ENCODE data around the gene PPFIBP2. TPM values are rescaled to one million over a fixed set of nuclear protein-coding genes. Genes with fewer than 3 reads are reported as not detected.

The PPFIBP2 gene
- total RNA-seq, 1 experiment from 2014 or later, result 13.9 TPM

DNA sequence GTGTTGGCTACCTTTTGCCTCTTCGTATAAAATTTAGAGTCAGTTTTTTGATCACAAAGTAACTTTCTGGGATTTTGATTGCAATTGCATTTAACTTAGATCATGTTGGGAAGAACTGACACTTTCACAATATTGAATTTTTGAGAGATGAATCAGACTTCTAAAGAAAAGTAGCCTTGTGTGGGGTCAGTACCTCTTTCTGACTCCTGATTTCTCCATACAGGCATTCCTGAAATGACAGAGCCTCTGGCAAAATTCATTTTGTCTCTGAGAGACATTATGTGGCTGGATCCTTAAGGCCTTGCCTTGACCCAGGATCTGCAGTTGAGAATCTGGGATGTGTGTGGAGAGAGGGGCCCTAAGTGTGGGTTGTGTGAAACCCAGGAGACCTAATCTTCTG is 37.8 kb downstream of the PPFIBP2 start:
- ChIA-PET POLR2A (ENCODE audit: unreplicated experiment) (no interaction called here), CTCF (no interaction called here)
- peak in 1 of 2 experiments; percentile 77 for DNase-seq
- Histone ChIP-seq H3K9me3 (ENCODE audit: insufficient read depth, low read depth) (no peaks in the 10 kb centered on the region), H3K9me2 (ENCODE audit: insufficient read depth) (no peaks in the 10 kb centered on the region), H3K79me2 (ENCODE audit: low read depth) (no peaks in the 10 kb centered on the region), H3K27me3 (ENCODE audit: insufficient read depth, low read depth) (no peaks in the 10 kb centered on the region), H3K4me1 (replicated peaks; ENCODE audit: insufficient read depth) (peaks cover 11% of the 10 kb centered on the region), H3F3A (ENCODE audit: insufficient read depth, low read depth) (no peaks in the 10 kb centered on the region), H3K36me3 (ENCODE audit: low read depth) (no peaks in the 10 kb centered on the region), H3K4me2 (peak overlapping the region; percentile 32), H2AFZ (no peak overlapping the region), H3K27ac (no peak overlapping the region), H4K20me1 (ENCODE audit: insufficient read depth) (no peaks in the 10 kb centered on the region), H3K4me3 (no peak overlapping the region)
- TF ChIP-seq, protein P1, sequence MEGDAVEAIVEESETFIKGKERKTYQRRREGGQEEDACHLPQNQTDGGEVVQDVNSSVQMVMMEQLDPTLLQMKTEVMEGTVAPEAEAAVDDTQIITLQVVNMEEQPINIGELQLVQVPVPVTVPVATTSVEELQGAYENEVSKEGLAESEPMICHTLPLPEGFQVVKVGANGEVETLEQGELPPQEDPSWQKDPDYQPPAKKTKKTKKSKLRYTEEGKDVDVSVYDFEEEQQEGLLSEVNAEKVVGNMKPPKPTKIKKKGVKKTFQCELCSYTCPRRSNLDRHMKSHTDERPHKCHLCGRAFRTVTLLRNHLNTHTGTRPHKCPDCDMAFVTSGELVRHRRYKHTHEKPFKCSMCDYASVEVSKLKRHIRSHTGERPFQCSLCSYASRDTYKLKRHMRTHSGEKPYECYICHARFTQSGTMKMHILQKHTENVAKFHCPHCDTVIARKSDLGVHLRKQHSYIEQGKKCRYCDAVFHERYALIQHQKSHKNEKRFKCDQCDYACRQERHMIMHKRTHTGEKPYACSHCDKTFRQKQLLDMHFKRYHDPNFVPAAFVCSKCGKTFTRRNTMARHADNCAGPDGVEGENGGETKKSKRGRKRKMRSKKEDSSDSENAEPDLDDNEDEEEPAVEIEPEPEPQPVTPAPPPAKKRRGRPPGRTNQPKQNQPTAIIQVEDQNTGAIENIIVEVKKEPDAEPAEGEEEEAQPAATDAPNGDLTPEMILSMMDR (conservative IDR thresholded peaks at IDR 0.05), result no peak
- no peak for TF ChIP-seq EZH2 (IDR thresholded peaks at IDR 0.05; ENCODE audit: low read depth)
- BruUV-seq (replicated peaks), result no TSS peak
- intact Hi-C loops (cut with micrococcal nuclease; ENCODE audit: unreplicated experiment), result no loop called here

DNA sequence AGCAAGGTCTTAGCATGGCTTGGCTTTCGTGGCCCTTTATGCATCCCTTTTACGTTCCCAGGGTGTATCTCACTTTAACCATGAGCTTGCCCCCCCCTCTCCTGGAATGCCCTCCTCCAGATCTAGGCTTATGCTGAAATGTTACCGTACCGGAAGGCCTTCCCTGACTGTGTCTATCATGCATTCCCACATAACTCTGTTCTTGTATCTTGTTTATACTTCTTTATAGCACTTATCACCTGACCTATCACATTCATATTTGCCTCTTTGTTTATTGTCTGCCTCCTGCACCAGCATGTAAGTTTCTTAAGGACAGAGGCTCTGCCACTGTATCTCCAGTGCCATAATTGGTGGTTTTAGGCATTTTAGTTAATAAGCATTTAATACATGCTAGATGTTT is 38.9 kb downstream of the PPFIBP2 start:
- H3F3A ChIP-seq (ENCODE audit: insufficient read depth, low read depth), result no peaks in the 10 kb centered on the region
- H3K4me1 ChIP-seq (replicated peaks; ENCODE audit: insufficient read depth), result peaks cover 11% of the 10 kb centered on the region
- intact Hi-C loops (cut with micrococcal nuclease; ENCODE audit: unreplicated experiment), result no loop called here
- H3K27ac ChIP-seq, result no peak overlapping the region
- BruUV-seq (replicated peaks), result no TSS peak
- H3K9me3 ChIP-seq (ENCODE audit: insufficient read depth, low read depth), result no peaks in the 10 kb centered on the region
- no peaks in the 10 kb centered on the region for H3K9me2 ChIP-seq (ENCODE audit: insufficient read depth)
- POLR2A ChIA-PET (ENCODE audit: unreplicated experiment), result no interaction called here
- no peak overlapping the region for H3K4me3 ChIP-seq
- H4K20me1 ChIP-seq (ENCODE audit: insufficient read depth), result no peaks in the 10 kb centered on the region
- DNase-seq, result no peak
- TF ChIP-seq, protein P1 (conservative IDR thresholded peaks at IDR 0.05), result no peak
- no peak for TF ChIP-seq EZH2 (IDR thresholded peaks at IDR 0.05; ENCODE audit: low read depth)
- no peak overlapping the region for H3K4me2 ChIP-seq
- no peaks in the 10 kb centered on the region for H3K79me2 ChIP-seq (ENCODE audit: low read depth)
- CTCF ChIA-PET, result no interaction called here
- H2AFZ ChIP-seq, result no peak overlapping the region
- H3K27me3 ChIP-seq (ENCODE audit: insufficient read depth, low read depth), result no peaks in the 10 kb centered on the region
- H3K36me3 ChIP-seq (ENCODE audit: low read depth), result no peaks in the 10 kb centered on the region

DNA sequence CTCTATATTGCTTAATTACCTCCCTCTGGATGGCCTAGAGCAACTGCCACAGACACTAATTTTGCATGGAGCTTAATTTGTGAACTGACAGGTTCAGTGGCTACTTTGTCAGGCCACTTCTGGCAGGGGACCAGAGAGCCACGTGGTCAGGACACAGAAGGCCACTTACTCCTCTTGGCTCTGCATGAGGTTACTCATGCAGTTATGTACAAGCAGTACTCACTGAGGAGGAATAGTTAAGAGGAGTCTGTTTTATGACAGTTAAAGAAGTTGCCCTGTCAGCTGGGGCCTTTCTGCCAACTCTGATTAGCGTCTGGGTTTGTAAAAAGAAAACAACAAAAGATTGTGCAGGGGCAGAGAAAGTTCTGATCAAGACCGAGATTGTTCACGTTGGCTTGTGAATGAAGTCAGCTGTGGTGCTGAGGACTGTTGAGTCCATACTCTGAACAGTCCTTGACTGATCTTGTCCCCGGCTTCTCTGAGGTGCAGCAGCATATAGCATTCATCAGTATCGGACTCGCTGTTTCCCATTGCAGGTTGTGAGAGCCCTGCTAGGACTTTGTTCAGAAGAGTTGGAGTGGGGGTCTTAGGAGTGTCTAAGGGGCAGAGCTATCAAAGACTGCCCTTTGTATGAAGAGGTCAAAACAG is 41.4 kb downstream of the PPFIBP2 start:
- Histone ChIP-seq H4K20me1 (ENCODE audit: insufficient read depth) (no peaks in the 10 kb centered on the region), H3K79me2 (ENCODE audit: low read depth) (no peaks in the 10 kb centered on the region), H3K27me3 (ENCODE audit: insufficient read depth, low read depth) (no peaks in the 10 kb centered on the region), H2AFZ (no peak overlapping the region), H3F3A (ENCODE audit: insufficient read depth, low read depth) (no peaks in the 10 kb centered on the region), H3K36me3 (ENCODE audit: low read depth) (no peaks in the 10 kb centered on the region), H3K4me3 (no peak overlapping the region), H3K4me1 (replicated peaks; ENCODE audit: insufficient read depth) (peaks cover 11% of the 10 kb centered on the region), H3K9me3 (ENCODE audit: insufficient read depth, low read depth) (no peaks in the 10 kb centered on the region), H3K27ac (no peak overlapping the region), H3K4me2 (no peak overlapping the region), H3K9me2 (ENCODE audit: insufficient read depth) (no peaks in the 10 kb centered on the region)
- DNase-seq, result no peak
- ChIA-PET POLR2A (ENCODE audit: unreplicated experiment) (no interaction called here), CTCF (no interaction called here)
- intact Hi-C loops (cut with micrococcal nuclease; ENCODE audit: unreplicated experiment), result no loop called here
- TF ChIP-seq EZH2 (IDR thresholded peaks at IDR 0.05; ENCODE audit: low read depth), result no peak
- TF ChIP-seq, protein P1 (conservative IDR thresholded peaks at IDR 0.05), result no peak
- no TSS peak for BruUV-seq (replicated peaks)
